ENCODE measurements around the gene TRIM47. TPM values are rescaled to one million over a fixed set of nuclear protein-coding genes. Genes with fewer than 3 reads are reported as not detected.

TRIM47 gene
- total and polyA plus RNA-seq, 2 of the 13 experiments (the other 11 are each of a cell fraction or from before 2014, with no cell fraction given): 33.5 to 82.0 TPM

DNA sequence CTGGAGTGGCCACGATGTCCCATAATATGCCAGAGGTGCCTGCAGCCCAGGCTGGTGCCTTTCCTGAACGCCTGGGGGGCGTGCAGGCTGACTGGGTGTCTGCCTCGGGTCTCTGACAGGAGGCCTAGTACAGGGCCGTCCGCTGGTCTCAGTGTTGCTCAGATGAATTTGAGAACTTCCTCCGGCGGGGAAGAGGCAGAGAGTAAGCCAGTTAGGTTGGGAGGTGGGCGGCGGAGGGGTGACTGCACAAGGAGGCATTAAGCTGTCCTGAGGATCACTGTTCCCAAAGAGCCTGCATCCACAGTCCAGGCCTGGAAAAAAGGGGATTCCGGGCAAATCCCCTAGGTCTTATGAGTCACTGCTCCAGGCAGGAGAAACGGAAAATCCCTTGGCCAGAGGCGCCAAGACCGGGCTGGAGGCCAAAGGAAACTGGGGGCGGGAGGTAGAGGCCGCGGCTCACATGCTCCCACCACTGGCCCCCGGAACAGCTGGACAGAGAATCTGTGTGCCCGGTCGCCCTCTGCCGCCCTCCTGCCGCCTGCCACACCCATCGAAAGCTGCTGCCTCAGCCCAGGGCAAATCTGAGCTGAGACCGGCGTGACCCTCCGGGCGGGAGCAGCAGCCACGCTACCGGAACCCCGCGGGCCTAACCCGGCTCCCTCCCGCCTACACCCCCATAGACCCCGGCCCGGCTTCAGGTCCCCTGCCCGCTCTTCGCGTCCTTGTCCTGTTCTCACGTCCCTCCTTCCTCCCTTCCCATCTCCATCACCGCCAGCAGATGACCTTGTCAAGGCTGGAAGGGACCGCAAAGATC is 1.2 kb downstream of the TRIM47 start (continued):
- TF ChIP-seq STAG1 (CRISPR knock-in tag; IDR thresholded peaks at IDR 0.05) (peak; percentile 42), ZNF296 (CRISPR knock-in tag; conservative IDR thresholded peaks at IDR 0.05) (0 out of 2 replicates have a peak, but pooled peaks have one; percentile 68), NFE2L1 (CRISPR knock-in tag; IDR thresholded peaks at IDR 0.05; ENCODE audit: borderline replicate concordance) (no peak), ZNF562 (CRISPR knock-in tag; IDR thresholded peaks at IDR 0.05; ENCODE audit: borderline replicate concordance) (no peak; the same call in 1 of the 2 replicates), CCAR2 (optimal IDR thresholded peaks at IDR 0.05; ENCODE audit: low read depth, low read length) (no peak), CBFB (CRISPR knock-in tag; IDR thresholded peaks at IDR 0.05) (0 out of 2 replicates have a peak, but pooled peaks have one; percentile 39), ZMYM3 (CRISPR knock-in tag; IDR thresholded peaks at IDR 0.05) (no peak), ZNF746 (CRISPR knock-in tag; IDR thresholded peaks at IDR 0.05) (no peak; the same call in 1 of the 2 replicates), ELF4 (CRISPR knock-in tag; IDR thresholded peaks at IDR 0.05; ENCODE audit: borderline replicate concordance) (peak; percentile 83; the same call in 1 of the 2 replicates), ZNF660 (CRISPR knock-in tag; IDR thresholded peaks at IDR 0.05; ENCODE audit: borderline replicate concordance, low read depth) (peak; percentile 69; the same call in 1 of the 2 replicates), ZZZ3 (CRISPR knock-in tag; IDR thresholded peaks at IDR 0.05; ENCODE audit: borderline replicate concordance) (peak; percentile 2; the same call in 1 of the 2 replicates), CREM (IDR thresholded peaks at IDR 0.05) (no peak; the same call in 1 of the 2 replicates), CREM (CRISPR knock-in tag; IDR thresholded peaks at IDR 0.05) (no peak), MTA1 (CRISPR knock-in tag; IDR thresholded peaks at IDR 0.05; ENCODE audit: borderline replicate concordance) (no peak), SRY (CRISPR knock-in tag; IDR thresholded peaks at IDR 0.05) (0 out of 2 replicates have a peak, but pooled peaks have one; percentile 5), RORA (CRISPR knock-in tag; IDR thresholded peaks at IDR 0.05) (no peak), NFYC (CRISPR knock-in tag; IDR thresholded peaks at IDR 0.05) (no peak), ZNF274 (CRISPR knock-in tag; IDR thresholded peaks at IDR 0.05) (peak; percentile 71; the same call in 1 of the 2 replicates), SYNCRIP (IDR thresholded peaks at IDR 0.05; ENCODE audit: insufficient read depth, low read depth, low read length) (no peak), ZNF713 (CRISPR knock-in tag; IDR thresholded peaks at IDR 0.05) (no peak)
- TF ChIP-seq, protein P1, sequence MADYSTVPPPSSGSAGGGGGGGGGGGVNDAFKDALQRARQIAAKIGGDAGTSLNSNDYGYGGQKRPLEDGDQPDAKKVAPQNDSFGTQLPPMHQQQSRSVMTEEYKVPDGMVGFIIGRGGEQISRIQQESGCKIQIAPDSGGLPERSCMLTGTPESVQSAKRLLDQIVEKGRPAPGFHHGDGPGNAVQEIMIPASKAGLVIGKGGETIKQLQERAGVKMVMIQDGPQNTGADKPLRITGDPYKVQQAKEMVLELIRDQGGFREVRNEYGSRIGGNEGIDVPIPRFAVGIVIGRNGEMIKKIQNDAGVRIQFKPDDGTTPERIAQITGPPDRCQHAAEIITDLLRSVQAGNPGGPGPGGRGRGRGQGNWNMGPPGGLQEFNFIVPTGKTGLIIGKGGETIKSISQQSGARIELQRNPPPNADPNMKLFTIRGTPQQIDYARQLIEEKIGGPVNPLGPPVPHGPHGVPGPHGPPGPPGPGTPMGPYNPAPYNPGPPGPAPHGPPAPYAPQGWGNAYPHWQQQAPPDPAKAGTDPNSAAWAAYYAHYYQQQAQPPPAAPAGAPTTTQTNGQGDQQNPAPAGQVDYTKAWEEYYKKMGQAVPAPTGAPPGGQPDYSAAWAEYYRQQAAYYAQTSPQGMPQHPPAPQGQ (CRISPR knock-in tag; IDR thresholded peaks at IDR 0.05; ENCODE audit: borderline replicate concordance): no peak
- TF ChIP-seq, protein P2, sequence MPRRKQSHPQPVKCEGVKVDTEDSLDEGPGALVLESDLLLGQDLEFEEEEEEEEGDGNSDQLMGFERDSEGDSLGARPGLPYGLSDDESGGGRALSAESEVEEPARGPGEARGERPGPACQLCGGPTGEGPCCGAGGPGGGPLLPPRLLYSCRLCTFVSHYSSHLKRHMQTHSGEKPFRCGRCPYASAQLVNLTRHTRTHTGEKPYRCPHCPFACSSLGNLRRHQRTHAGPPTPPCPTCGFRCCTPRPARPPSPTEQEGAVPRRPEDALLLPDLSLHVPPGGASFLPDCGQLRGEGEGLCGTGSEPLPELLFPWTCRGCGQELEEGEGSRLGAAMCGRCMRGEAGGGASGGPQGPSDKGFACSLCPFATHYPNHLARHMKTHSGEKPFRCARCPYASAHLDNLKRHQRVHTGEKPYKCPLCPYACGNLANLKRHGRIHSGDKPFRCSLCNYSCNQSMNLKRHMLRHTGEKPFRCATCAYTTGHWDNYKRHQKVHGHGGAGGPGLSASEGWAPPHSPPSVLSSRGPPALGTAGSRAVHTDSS (CRISPR knock-in tag; conservative IDR thresholded peaks at IDR 0.05): no peak
- TF ChIP-seq, protein P3, sequence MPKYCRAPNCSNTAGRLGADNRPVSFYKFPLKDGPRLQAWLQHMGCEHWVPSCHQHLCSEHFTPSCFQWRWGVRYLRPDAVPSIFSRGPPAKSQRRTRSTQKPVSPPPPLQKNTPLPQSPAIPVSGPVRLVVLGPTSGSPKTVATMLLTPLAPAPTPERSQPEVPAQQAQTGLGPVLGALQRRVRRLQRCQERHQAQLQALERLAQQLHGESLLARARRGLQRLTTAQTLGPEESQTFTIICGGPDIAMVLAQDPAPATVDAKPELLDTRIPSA (CRISPR knock-in tag; IDR thresholded peaks at IDR 0.05; ENCODE audit: borderline replicate concordance): 0 out of 2 replicates have a peak, but pooled peaks have one; percentile 29
- TF ChIP-seq, protein P4, sequence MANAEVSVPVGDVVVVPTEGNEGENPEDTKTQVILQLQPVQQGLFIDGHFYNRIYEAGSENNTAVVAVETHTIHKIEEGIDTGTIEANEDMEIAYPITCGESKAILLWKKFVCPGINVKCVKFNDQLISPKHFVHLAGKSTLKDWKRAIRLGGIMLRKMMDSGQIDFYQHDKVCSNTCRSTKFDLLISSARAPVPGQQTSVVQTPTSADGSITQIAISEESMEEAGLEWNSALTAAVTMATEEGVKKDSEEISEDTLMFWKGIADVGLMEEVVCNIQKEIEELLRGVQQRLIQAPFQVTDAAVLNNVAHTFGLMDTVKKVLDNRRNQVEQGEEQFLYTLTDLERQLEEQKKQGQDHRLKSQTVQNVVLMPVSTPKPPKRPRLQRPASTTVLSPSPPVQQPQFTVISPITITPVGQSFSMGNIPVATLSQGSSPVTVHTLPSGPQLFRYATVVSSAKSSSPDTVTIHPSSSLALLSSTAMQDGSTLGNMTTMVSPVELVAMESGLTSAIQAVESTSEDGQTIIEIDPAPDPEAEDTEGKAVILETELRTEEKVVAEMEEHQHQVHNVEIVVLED (CRISPR knock-in tag; IDR thresholded peaks at IDR 0.05; ENCODE audit: borderline replicate concordance): no peak; the same call in 1 of the 2 replicates

All from HepG2 (cell line).